Mucosa of stomach (tissue), 1 donor: ENCODE results near the gene ABCC3.
"Not testable (repeated sequence)": the region's sequence is repeated elsewhere in the genome, so short reads cannot be mapped to it uniquely, and the experiment has no call there.

ENCODE experiments used
- H3K27me3 ChIP-seq: one replicate; pipeline ENCODE4 v1.7.0; 2013; ENCODE audit warnings: mild to moderate bottlenecking, low read length; ENCODE audit not compliant: control insufficient read depth, insufficient read depth
- H3K36me3 ChIP-seq: one replicate; pipeline ENCODE4 v1.7.0; 2013; ENCODE audit warnings: low read length; ENCODE audit not compliant: control insufficient read depth, insufficient read depth
- H3K4me1 ChIP-seq: one replicate; pipeline ENCODE4 v1.7.0; 2013; ENCODE audit warnings: mild to moderate bottlenecking, low read length; ENCODE audit not compliant: control insufficient read depth, insufficient read depth
- H3K4me3 ChIP-seq: one replicate; pipeline ENCODE4 v1.7.0; 2013; ENCODE audit warnings: low read length
- H3K9ac ChIP-seq: one replicate; pipeline ENCODE4 v1.7.0; 2013; ENCODE audit warnings: mild to moderate bottlenecking, low read length, moderate library complexity
- H3K9me3 ChIP-seq: one replicate; pipeline ENCODE4 v1.7.0; 2013; ENCODE audit warnings: mild to moderate bottlenecking, low read length, moderate library complexity; ENCODE audit not compliant: control insufficient read depth
- donor health status: Pancreatic carcinoma.

Gene ABCC3

GRCh38 chr17:50719144-50719923, 84.7 kb downstream of the ABCC3 start, which contains the start of gene LUC7L3:
TSS of gene LUC7L3 (plus strand) at chr17:50719603. CDS start at chr17:50719733, 130 bp downstream.
- H3K9ac ChIP-seq = peak within 1 kb of the TSS; percentile 98
- no peaks in the 10 kb centered on the region for H3K36me3 ChIP-seq
- no peaks in the 10 kb centered on the region for H3K27me3 ChIP-seq
- peak within 1 kb of the TSS; percentile 89 for H3K4me3 ChIP-seq
- peaks cover 20% of the 10 kb centered on the region for H3K4me1 ChIP-seq
- no peaks in the 10 kb centered on the region for H3K9me3 ChIP-seq

DNA sequence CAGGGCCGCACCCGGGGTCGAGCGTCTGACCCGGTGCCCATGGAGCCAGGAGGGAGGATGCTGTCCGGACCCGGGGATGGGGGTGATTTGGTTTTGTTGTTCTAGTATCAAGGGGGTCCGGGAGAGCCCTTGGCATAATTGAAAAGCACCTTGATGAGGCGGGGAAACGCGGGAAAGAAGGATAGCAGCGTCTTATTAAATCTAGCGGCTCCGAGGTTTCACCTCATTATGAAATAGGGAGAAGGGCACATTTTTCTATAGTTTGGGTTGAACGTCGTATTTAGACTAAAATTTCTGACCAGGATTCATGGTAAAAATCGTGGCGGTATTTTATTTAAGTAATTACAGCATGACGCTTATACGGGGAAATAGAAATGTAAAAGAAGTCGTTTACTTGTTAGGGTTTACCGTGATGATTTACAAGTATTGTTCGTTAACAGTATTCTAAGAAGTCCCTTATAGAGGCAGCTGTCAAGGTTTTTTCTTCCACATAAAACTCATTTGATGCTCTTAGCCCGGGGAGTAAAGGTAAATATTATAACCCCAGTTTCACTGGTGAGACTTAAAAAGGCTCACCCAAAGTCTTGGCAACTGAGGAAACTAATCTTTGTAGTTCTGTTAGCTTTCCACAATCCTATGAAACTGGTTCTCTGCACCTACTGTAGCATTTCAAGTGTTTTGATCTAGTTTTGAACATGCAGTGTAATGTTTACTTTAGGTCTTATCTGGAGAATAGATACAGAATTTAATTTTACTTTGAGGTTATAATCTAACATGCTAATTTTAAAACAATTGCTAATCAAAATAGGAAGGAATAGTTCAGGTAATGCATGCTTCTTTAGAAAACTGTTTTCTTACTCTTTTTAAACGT, 85.5 kb downstream of the ABCC3 start:
- peak overlapping the region; percentile 98 for H3K9ac ChIP-seq
- H3K9me3 ChIP-seq = no peaks in the 10 kb centered on the region
- peaks cover 20% of the 10 kb centered on the region for H3K4me1 ChIP-seq
- no peaks in the 10 kb centered on the region for H3K36me3 ChIP-seq
- H3K4me3 ChIP-seq = peak overlapping the region; percentile 89
- no peaks in the 10 kb centered on the region for H3K27me3 ChIP-seq

GRCh38 chr17:50721194-50722010, 86.7 kb downstream of the ABCC3 start:
- Histone ChIP-seq H3K4me3 (peak overlapping the region; percentile 89), H3K9ac (peak overlapping the region; percentile 42), H3K27me3 (no peaks in the 10 kb centered on the region), H3K4me1 (peaks cover 21% of the 10 kb centered on the region), H3K36me3 (no peaks in the 10 kb centered on the region), H3K9me3 (no peaks in the 10 kb centered on the region)

GRCh38 chr17:50722746-50723145, 88.1 kb downstream of the ABCC3 start:
- H3K9me3 ChIP-seq = no peaks in the 10 kb centered on the region
- peak overlapping the region; percentile 20 for H3K9ac ChIP-seq
- H3K36me3 ChIP-seq = no peaks in the 10 kb centered on the region
- no peak overlapping the region for H3K4me3 ChIP-seq
- H3K4me1 ChIP-seq = peaks cover 27% of the 10 kb centered on the region
- no peaks in the 10 kb centered on the region for H3K27me3 ChIP-seq

DNA sequence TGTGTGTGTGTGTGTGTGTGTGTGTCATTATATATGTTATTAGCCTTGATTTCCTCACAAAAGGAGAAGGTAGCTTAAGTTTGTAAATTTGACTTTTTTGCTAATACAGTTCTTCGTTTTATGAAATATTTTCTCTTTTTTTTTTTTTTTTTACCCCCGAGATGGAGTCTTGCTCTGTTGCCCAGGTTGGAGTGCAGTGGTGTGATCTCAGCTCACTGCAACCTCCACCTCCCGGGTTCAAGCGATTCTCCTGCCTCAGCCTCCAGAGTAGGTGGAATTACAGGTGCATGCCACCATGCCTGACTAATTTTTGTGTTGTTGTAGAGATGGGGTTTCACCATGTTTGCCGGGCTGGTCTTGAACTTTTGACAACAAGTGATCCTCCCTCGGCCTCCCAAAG, 89.9 kb downstream of the ABCC3 start:
- not testable (repeated sequence) for H3K9me3 ChIP-seq, H3K27me3 ChIP-seq, H3K36me3 ChIP-seq, H3K4me3 ChIP-seq, H3K9ac ChIP-seq
- peaks cover 28% of the 10 kb centered on the region for H3K4me1 ChIP-seq

DNA sequence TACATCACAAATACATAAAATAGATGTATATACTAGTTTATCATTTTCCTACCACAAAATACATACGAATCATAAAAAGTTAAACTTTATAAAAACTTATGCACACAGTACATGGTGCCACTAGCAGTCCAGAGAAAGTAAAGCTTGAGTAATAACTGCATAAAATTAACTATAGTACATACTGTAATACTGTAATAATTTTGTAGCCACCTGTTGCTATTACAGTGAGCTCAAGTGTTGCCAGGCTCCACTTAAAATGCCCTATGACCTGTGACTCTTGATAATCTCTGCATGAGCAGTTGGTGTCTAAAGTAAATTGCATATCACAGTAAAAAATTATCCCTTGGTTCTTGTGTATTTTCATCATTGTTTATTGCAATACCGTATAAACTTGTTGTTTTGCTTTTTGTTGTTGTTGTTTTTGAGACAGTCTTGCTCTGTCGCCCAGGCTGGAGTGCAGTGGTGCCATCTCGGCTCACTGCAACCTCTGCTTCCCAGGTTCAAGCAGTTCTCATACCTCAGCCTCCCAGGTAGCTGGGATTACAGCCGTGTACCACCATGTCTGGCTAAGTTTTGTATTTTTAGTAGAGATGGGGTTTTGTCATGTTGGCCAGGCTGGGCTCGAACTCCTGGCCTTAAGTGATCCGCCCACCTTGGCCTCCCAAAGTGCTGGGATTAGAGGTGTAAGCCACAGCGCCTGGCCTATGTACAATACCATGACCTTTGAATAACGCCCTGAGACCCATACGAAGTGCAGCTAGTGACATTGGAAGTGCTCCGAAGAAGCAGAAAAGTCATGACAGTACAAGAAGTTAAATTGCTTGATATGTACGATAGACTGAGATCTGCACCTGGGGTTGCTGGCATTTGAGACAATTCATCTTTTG, 91.3 kb downstream of the ABCC3 start:
- Histone ChIP-seq H3K36me3 (no peaks in the 10 kb centered on the region), H3K9ac (no peak overlapping the region), H3K27me3 (no peaks in the 10 kb centered on the region), H3K4me3 (no peak overlapping the region), H3K9me3 (no peaks in the 10 kb centered on the region), H3K4me1 (peaks cover 34% of the 10 kb centered on the region)

DNA sequence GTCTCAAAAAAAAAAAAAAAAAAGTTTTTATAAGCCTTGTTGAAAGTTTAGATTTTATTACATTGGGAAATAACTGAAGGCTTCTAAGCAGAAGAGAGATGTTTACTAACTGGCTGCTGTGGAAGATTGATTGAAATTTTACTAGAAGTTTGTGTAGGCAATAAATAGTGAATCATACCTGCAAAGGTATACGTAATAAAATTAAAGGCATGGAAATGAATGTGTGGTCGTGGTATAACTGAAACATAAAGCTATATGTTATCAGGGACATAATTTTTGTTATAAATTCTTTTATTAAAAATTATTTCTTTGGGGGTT, 93.4 kb downstream of the ABCC3 start:
- H3K9me3 ChIP-seq = no peaks in the 10 kb centered on the region
- no peaks in the 10 kb centered on the region for H3K27me3 ChIP-seq
- H3K4me3 ChIP-seq = no peak overlapping the region
- H3K36me3 ChIP-seq = no peaks in the 10 kb centered on the region
- peaks cover 32% of the 10 kb centered on the region for H3K4me1 ChIP-seq
- no peak overlapping the region for H3K9ac ChIP-seq

- no peak overlapping the region for H3K9ac ChIP-seq
- H3K27me3 ChIP-seq = no peaks in the 10 kb centered on the region
- H3K4me1 ChIP-seq = peaks cover 27% of the 10 kb centered on the region
- H3K36me3 ChIP-seq = no peaks in the 10 kb centered on the region
- no peaks in the 10 kb centered on the region for H3K9me3 ChIP-seq
- H3K4me3 ChIP-seq = no peak overlapping the region
These were observed 94.4 kb downstream of the ABCC3 start for GRCh38 chr17:50728881-50729765.

GRCh38 chr17:50731575-50732460, 97.1 kb downstream of the ABCC3 start:
- H3K27me3 ChIP-seq = no peaks in the 10 kb centered on the region
- no peaks in the 10 kb centered on the region for H3K36me3 ChIP-seq
- H3K9ac ChIP-seq = no peak overlapping the region
- H3K4me1 ChIP-seq = peaks cover 23% of the 10 kb centered on the region
- H3K9me3 ChIP-seq = no peaks in the 10 kb centered on the region
- no peak overlapping the region for H3K4me3 ChIP-seq

GRCh38 chr17:50735287-50735686, 100.6 kb downstream of the ABCC3 start:
- Histone ChIP-seq H3K4me3 (no peak overlapping the region), H3K9me3 (no peaks in the 10 kb centered on the region), H3K9ac (no peak overlapping the region), H3K36me3 (no peaks in the 10 kb centered on the region), H3K27me3 (no peaks in the 10 kb centered on the region), H3K4me1 (peaks cover 16% of the 10 kb centered on the region)
